Stimulated activated CD8-positive, alpha-beta memory T cell treated with anti-CD3 and anti-CD28 coated beads, Interleukin-12 subunit alpha, Interleukin-12 subunit beta, amount 100 ng/mL, for 1 hour (primary cell): ENCODE results near the gene NAT8L.

Experiments
- DNase-seq: peaks from one replicate; pipeline ENCODE4 v3.0.0-alpha.2; 2020; ENCODE audit warnings: low read depth

The NAT8L gene

DNA sequence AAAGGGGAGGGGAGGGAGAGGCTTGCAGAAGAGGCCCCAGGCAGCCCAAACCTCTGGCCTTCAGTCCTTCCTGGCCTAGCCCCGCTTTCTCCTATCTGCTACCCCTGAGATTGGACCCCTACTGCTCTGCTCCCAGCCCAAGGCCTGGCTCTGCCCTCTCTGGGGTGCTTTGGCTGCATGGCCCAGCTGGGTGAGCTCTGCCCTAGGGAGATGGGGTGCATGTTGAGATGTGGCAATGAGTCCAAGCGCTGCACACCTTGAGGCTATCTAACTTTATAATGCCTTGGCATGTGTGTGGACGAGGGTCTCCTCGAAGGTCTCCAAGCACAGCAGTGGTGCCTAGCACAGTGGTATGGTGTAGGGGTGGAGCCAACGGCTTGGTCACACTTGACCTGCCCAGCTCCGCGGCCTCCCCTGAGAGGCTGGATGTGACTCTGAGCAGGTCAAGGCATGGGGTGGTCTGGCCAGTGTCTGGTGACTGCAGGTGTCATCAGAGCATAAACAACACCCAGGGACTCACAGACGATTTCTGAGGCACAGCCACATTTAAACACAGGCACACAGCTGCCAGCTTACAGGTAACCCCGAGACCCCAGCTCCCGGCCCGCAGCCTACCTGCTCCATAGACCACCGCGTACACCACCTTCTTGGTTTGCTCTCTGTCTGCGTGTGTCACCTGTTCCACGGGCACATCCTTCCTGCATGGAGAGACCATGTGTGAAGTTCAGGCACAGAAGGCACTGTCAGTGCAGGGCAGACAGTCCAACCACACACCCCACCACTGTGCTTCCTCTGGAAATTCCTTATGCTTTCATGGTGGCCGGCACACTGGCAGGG, 36.3 kb downstream of the NAT8L start:
- no peak for DNase-seq

DNA sequence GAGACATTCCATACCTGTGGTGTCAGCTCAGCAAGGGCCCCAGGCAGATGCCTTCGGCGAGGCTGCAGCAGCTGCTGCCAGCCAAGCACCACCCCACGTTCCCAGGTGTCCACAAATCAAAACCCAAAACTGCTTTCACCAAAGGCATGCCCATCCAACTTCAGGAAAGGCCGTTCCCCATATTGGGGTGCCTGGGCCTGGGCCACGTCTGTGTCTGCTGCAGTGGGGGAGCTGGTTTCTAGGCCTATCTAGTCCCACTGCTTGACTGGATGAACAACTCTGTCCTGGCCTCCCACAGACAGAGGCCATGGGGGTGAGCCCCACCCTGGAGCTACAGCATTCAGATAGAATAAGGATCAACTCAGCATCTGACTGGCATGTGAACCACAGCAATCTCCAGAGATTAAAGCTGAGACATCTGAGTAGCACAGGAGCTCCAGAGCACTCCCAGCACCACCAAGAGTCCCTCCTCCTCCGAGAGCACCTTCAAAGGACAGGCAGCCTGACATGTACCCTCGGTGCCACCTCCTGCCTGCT, 37.0 kb downstream of the NAT8L start:
- no peak for DNase-seq

DNA sequence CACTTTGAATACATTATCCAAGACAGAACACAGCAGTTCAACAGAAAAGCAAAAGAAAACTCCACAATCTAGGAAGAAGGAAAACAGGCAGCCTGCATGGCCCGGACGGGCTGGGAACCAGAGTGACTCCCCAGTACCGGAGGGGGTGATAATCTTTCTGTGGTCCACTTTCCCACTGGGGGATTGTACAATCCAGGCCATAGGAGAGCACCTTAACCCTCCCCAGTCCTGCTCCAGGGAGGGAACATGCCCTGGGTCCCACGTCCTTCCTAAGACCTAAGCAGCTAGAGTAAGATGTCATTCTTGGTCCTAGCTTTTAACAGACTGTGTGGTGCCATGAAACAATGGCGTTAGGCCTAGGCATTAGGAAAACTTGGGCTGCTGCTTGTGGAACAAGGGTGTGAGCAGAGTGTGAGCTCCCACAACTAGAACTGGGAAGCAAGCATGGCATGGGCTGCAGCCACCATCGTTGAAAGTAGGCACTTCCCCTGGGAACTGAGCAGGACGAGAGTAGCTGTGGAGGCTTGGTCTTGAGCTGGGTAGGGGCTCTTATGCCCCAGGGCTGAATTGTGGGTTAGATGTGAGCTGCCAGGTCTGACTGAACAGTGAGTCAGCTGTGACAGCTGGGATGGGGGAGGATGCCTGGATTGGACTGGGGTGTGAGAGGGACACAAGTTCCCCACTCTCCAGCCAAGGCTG, 42.4 kb downstream of the NAT8L start:
- DNase-seq, result no peak

DNA sequence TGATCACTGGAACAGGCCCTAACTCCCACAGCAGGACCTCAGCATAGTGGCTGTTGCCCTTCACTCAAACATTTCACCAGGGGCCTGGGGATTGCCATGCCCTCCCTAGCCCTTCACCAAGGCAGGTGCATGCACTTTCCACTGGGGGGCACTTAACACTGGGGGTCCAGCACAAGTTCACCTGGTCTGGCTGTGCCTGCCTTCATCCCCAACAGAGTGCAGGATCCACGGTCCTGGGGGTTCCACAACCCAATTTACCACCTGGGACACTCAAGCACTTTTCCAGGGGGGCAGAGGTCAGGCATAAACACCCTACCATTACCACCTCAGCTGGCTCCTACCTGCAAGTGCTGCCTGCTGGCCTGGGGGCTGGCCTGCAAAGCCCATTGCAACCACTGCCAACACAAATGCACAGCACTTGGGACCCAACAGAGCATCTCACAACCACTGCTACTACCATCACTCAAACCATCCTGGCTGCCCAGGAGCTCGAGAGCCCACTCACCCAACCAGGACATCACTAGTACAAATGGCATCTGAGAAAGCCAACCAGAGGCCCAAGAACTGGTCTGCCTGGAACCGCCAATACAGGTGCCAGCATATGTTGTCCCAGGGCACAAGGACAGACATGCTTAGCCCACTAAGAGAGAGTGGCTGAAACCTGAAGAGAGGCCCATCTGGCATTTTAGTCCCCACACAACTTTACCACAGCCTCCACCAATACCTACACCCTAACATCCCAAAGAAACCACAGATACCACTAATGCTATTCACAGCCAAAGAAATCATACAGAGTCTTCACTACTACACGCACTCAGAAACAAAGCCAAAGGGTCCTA, 43.1 kb downstream of the NAT8L start:
- DNase-seq, result no peak

DNA sequence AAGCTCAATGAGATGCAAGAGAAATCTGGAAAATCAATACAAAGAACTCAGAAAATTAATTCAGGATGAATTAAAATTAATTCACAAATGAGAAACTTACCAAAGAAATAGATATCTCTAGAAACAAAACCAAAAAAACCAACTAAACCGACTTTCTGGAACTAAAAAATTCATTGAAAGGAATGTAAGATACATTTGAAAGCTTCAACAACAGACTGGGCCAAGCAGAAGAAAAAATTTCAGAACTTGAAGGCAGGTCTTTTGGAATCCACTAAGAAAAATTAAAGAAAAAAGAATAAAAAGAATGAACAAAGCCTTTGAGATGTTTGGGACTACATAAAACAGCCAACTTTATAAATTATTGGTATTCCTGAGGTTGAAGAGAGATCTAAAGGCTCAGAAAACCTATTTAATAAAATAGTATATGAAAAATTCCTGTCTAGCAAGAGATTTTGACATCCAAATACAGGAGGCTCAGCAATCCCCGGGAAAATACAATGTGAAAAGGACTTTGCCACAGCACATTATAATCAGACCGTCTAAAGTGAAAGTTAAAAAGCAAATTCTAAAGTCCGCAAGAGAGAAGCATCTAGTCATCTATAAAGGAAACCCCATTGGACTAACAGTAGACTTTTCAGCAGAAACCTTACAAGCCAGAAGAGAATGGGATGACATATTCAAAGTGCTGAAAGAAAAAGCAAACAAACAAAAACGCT, 44.2 kb downstream of the NAT8L start:
- DNase-seq, result no peak

DNA sequence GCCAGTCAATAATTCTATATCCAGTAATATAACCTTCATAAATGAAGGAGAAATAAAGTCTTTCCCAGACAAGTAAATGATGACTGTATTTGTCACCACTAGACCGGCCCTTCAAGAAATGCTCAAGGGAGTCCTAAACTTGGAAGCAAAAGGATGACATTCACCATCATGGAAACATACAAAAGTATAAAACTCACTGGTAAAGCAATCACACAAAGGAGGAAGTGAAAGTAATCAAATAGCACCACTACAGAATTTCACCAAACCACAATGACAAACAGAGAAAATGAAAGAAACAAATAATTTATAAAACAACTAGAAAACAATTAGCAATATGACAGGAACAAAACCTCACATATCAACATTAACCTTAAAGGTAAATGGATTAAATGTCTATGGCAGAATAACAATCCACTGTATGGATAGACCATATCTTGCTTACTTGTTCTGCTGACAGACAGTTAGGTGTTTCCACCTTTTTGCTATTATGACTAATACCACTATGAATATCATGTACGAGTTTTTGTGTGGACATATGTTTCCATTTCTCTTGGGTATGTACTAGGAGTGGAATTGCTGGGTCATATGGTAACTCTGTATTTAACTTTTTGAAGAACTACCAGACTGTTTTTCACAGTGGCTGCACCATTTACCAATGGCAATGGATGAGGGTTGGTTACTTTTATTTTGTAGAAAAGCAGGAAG, 44.9 kb downstream of the NAT8L start:
- DNase-seq, result no peak

DNA sequence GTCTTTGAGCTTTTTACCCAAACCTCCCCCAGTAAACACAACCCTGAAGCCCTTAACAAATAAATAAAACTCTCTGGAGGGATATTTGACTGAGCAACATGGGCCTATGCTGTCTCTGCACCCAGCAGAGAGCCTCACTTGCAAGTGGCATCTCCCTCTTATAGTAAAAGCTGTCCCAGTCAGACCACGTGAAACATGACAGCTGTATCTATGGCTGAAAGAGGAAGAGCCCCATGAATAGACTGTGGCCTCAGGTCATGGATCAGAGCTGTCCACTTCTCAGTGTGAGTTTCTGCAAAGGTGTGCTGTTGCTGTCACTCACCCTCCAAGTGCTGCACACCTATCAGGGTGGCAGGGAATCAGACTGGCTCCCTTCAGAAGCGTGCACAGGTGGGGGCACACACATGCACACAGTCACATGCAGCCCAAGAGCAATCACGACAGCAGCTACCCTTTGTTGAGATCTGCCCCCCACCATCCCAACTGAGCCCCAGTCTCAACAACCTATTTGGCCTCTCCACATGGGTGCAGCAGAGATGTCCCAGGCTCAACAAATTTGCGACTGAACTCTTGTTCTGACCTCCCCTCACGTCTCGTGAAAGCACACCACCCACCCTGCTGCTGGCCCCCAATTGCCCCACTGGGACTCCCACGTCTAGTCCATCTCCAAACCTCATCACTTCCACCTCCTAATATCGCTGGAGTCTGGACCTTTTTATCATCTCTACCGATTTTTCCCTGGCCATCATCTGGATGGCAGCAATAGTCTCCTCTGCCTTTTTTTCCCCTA, 45.6 kb downstream of the NAT8L start:
- DNase-seq, result no peak

DNA sequence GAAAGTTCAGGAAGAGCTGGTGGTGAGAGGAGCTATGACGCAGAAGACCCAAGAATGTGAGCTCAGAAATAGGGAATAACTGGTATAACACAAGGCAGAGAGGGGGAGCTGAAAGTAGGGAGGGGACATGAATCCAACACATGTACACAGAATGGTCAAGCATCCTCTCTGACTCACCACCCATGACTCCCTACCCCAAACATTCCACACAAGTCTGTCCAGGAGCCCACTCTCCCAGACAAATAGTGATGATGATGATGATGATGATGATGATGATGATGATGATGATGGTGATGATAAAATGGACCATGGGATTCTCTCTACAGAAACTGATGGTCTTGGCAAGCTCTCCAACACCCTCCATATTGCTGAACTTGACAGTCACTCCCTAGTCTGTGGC, 46.4 kb downstream of the NAT8L start:
- no peak for DNase-seq

DNA sequence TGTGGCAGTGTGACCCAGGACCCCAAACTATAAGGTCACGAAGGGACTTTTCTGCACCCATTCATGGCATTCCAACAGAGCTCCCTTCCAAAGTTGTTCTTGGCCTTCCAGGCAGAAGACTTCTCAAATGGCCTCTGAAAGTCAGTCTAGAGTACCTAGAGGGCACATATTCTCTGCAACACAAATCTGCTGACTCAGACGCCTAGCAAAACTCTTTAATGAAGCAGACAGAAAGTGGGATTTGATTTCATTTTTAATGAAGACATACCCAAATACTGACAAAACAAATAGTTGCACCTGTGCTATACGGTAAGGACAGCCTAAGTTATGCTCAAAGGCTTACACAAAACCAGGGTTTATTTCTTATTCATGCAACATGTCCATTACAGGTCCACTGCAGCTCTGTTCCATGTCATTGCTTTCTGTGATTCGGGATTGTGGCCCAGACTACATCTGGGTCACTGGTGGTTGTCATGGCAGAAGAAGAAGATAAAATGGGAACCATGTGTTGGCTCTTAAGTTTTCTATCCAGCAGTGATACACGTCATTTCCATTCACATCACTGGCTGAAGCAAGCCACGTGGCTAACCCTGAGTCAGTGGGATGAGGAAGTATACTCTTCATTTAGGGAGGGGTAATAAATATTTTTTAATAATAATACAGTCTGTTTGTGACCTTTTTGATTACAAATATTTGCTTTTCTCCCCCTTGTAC, 57.7 kb downstream of the NAT8L start:
- no peak for DNase-seq
